HG02678 (cell line): ENCODE results near the gene FASLG.
"Not testable (repeated sequence)": the region's sequence is repeated elsewhere in the genome, so short reads cannot be mapped to it uniquely, and the experiment has no call there.

ENCODE experiments used
- ATAC-seq: cut with Tn5 transposase; IDR thresholded peaks from one replicate; pipeline ENCODE4 v1.9.1; 2021; ENCODE audit warnings: mild to moderate bottlenecking, moderate library complexity; ENCODE audit not compliant: unreplicated experiment

The FASLG gene

GRCh38 chr1:172680244-172680643 is 21.3 kb downstream of the FASLG start:
- no peak for ATAC-seq

DNA sequence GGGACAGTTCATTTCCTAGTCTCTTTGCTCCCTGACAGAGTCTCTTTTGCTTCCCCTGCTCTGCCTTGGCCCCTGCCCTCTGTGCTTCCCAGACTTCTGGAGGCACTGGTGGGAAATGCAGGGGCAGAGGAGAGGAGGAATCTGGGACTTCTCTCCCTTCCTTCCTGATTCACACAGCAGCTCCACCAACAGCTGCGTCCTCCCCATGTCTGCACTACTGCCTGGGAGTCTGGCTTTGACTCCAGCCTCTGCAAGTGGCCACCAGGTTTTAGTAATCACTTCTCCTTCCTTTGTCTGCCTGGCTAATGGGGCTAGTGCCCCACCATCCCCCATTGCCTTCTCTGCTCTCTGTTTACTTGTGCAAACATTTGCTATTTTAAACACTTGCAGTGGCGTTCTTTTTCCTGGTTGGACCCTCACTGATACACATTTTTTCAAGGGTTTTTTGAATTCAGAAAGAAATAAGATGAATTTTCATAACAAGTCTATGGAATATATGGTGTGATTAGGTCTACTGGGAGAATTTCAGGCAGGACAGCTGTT is 21.9 kb downstream of the FASLG start:
- ATAC-seq: no peak

DNA sequence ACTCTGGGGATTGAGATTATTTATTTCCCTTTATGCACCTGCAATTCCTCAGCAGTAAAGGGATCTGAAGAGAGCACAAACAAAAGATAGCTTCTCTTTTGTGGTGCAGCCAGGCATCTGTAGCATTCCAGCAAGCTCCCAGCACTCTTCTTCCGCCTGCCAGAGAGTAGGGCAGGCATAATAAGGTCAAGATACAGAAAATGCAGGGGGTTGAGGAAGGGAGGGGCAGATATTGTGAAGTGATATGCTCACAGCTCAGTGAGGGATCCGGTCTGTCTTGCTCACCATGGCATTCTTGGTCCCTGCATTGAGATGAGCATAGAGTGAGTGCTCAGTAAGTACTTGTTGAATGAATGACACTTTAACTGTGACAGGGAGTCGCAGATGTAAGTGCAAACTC is 23.9 kb downstream of the FASLG start:
- ATAC-seq: no peak

DNA sequence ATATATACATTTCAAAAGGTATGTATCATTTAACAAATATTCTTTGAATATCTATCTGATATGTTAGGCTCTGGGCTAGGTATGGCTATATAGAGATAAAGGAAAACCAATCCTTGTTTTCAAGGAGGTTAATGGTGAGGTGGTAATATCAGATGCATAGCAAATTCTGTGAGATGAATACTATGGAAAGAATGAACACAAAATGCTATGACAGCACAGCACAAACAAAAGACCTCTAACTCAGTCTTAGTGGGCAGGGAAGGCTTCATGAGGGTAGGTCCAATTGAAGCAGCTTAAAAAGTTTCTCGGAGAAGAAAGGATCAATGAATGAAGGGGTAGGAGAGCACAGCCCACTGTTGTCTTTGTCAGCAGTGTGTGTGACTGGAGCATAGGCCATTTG is 27.2 kb downstream of the FASLG start:
- no peak for ATAC-seq

DNA sequence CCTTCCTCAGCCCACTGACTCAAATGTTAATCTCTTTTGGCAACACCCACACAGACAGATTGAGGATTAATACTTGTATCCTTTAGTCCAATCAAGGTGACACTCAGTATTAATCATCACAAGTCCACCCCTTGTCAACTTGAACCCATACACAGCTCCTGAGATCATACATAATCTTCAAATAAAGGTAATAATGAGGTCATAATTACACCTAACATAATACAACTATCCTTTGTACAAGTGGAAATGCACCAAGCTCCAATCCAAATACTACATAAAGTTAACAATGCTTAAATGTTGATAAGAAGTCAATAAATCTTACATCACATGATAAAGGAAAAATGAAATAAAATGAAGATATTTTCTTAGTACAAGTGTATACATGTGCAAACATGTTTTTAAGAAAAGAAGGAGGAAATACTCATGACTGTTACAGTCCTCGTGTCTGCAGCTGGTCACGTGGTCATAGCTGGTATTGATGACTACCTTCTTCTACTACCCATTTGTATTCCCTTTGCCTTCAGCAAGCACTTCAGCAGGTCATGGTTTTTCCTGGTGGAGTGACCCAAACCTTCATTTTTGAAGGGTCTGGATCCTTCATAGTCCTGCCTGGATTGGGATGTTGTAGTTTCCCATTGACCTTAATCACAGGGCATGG is 29.7 kb downstream of the FASLG start:
- not testable (repeated sequence) for ATAC-seq

DNA sequence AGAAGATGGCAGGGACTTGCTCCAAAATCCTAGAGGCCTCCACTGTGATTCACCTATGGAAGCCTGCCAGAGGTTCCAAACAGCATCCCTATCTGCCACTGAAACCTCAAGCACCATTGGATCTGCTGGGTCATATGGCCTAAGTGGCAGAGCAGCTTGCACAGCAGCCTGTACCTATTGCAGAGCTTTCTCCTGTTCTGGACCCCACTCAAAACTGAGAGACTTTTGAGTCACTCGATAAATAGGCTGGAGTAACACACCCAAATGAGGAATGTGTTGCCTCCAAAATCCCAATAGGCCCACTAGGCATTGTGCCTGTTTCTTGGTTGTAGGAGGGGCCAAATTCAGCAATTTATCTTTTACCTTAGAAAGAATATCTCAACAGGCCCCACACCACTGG is 32.0 kb downstream of the FASLG start:
- ATAC-seq: not testable (repeated sequence)

DNA sequence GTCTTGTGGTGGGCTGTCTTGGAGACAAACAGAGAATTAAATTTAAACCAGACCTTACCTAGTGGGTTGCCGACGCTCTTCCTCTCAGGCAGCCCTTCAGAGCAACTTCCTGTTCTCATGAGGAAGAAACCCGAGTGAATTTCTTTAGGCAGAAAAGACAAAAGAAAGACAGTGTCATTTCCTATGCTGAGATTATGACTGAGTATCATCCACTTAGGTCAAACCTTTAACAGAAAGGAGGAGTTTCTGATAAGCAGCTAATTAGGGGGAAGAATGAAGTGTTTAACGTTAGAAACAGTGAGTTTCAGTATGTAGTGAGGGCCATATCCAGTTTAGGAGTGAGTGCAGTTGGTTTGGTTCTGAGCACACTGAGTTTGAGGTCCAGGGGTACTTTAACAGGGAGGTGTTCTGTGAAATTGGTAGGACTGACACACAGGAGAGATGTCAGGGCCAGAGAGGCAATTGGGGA is 38.7 kb downstream of the FASLG start:
- no peak for ATAC-seq

DNA sequence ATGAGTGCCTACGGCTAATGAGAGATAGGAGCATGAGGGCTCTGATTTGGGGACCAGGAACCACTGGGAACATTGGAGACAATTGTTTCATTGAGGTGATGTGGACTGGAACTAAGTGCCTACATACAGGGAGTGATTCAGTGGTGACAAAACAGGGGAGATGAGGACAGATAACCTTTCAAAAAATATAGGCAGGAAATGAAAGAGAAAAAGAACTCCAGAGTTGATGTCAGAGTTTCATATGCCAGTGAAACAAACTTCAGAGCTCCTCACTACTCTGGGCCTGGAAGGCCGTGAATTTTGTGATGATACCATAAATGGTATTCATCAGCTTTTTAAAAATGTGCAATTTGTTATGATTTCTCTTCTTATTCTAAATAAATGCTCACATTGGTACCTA is 39.3 kb downstream of the FASLG start:
- no peak for ATAC-seq

DNA sequence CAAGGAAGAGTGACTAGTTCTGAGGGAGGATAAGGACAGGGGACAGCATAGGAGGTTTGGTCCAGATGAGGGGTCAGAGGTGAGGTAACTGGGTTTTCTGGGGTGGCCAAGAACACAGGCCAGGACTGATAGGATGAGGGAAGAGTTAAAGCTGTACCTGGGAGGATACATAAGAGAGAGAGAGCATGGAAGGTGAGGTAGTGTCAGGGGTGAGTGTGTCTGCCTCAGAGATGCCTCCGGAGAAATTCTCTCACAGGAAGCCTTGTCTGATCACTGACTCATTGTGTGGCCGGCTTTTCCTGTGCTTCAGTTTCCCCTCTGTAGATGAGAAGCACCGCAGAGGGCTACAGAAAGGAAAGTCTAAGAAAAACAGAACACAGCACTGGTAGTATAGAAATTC is 40.2 kb downstream of the FASLG start:
- peak; percentile 79 for ATAC-seq

DNA sequence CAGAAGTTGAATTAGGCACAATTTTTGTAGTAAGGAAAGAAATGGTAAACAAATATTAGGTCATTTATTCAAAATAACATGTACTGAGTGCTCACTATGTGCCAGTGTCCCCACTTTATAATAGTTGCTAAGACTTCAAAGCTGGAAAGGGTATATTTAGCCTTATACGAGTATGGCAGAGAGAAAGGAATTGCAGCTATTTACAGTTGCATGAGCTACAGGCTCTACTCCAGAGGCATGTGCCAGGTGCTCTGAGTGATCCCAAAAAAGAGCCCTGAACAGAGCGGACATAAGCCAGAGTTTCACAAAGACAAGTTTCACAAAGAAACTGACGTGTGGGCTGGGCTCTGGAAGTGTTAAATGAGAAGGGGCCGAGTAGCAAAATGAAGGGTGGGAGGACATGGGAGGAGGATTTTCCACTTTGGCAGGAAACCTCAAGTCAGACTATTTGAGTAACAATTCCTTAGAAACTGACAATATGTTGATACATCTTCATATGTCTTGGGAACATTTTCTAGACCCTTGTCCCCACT is 40.9 kb downstream of the FASLG start:
- no peak for ATAC-seq

GRCh38 chr1:172700556-172700955 is 41.7 kb downstream of the FASLG start:
- ATAC-seq: no peak

GRCh38 chr1:172704001-172704400 is 45.1 kb downstream of the FASLG start:
- ATAC-seq: no peak

DNA sequence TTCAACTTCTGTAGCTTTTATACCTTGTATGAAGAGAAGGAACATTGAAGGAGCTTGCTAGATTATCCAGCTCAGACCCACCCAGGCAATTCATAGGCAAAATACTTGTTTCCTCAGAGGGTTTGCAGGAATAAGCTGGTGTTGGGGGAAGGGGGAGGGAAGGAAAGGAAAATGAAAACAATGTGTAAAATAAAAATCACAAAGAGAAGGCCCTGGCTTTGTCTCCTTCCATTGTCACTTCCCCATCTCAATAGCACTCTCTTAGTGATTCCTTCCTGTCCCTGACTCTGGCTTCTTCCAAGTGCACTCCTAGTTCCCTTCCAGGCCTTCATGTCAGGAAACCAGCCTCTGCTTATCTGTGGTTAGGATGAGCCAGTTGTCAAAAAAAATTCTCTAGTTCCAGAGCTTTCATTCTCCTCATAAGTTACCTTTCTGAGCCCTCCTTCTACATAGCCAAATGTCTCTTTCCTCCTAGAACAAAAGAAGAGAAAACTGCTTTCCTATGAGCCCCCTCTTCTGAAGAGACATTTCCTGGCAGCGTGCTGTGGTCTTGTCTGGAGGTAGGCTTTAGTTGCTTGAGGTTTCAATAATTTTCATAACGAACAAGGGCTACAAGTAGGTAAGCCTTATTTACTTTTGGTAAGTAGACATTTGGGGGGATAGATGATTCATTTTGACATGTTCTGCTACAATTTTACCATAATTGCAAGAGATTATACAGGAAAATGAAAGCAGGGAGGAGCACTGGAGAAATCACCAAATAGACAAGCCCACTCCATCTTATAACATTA is 45.7 kb downstream of the FASLG start:
- no peak for ATAC-seq

DNA sequence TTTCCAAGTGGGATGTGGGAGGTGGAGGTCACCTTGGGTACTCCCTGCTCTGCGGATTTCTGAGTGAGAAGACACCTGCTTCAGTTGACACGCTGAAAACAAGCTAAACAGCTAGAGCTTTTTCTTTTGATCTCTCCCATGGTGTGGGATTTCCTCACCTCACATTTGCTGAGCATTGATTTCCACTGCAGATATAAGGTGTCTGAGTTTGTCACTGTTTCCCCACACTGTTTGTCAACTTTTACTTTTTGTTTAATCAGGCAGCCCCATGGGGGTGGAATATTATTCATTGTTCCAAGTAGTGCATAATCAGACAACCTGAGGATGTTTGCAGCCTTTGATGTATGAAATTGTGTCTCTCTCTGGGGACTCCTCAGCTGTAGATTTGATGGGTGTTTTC is 49.5 kb downstream of the FASLG start:
- ATAC-seq: no peak

- no peak for ATAC-seq
Measured at GRCh38 chr1:172711558-172711957, 52.7 kb downstream of the FASLG start.

DNA sequence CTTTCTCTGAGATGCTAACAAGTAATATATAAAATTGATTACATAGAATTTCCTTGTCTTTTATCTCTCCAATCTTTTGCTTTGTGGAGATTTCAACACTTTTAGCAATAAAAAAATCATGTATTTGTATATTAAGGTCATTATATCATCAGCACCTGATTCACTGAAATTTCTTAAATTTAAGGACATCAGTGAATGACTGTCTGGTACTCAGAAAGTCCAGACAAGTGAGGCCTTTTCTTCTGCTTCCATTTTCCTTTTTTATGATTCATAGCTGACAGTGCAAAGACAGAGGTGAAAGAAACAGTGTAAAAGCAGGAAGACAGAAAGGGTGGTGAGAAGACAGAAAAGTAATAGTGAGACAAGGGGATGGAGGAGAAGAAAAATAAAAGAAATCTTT is 54.6 kb downstream of the FASLG start:
- ATAC-seq: no peak
